Left ventricle myocardium inferior (tissue), 1 donor: ENCODE measurements around the gene ASB12. TPM values are rescaled to one million over a fixed set of nuclear protein-coding genes. Genes with fewer than 3 reads are reported as not detected.
A peak's percentile ranks its signal among the peaks of the same experiment; 100 is the strongest.

Source experiments
- DNase-seq: peaks from one replicate; pipeline ENCODE4 v3.0.0-alpha.2; 2020
- H3K27ac ChIP-seq: fragments of 200-600 bp; replicated peaks from 2 replicates; pipeline ENCODE4 v1.8.0; 2021
- H3K27me3 ChIP-seq: fragments of 200-600 bp; 2 replicates; pipeline ENCODE4 v1.8.0; 2021; ENCODE audit warnings: low read depth
- H3K36me3 ChIP-seq: fragments of 200-600 bp; 2 replicates; pipeline ENCODE4 v1.8.0; 2021
- H3K4me1 ChIP-seq: fragments of 200-600 bp; 2 replicates; pipeline ENCODE4 v1.8.0; 2021
- H3K4me3 ChIP-seq: fragments of 200-600 bp; 2 replicates; pipeline ENCODE4 v1.8.0; 2021; ENCODE audit warnings: mild to moderate bottlenecking, moderate library complexity
- H3K9me3 ChIP-seq: fragments of 200-600 bp; replicated peaks from 2 replicates; pipeline ENCODE4 v1.8.0; 2021
- intact Hi-C: fragments of 100-400 bp; cut with micrococcal nuclease; formaldehyde crosslinking; loops from one replicate; pipeline ENCODE4 v1.11.0; 2022
- total RNA-seq: library from RNA; stranded (reverse); fragmentation: NEBNext Ultra II Directional; extraction: Animal tissue kit (Norgen Biotek cat#: 25700); gene quantifications from one replicate; pipeline ENCODE4 v1.2.1, GENCODE V29; 2021
- TF ChIP-seq, protein P1 (sequence below): fragments of 200-600 bp; IDR thresholded peaks from 2 replicates; pipeline ENCODE4 v1.8.0; 2021; ENCODE audit warnings: antibody characterized with exemption, mild to moderate bottlenecking, borderline replicate concordance
- donor health status: DM: no; HTN: yes; CAD: no; lungs with severe emphysema.

ASB12 gene
- total RNA-seq, 1 donor from 2014 or later, result 4.3 TPM

DNA sequence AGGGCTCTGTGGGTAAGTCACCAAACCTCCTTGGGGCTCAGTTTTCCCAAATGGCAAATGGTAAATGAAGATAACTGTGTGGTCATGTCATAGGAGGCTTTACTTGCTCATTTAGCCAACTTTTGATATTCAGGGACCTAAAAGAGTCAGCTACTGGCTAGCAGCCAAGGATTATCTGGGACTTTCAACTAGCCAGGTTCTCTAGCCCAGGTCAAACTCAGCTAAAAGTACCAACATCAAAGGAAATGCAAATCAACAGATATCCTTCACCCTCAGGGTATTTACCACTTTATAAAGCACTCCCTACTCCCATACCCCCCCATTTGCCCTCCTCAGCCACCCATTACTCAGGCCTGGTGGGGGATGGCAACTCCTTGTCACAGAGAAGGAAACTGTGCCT lies 32.4 kb downstream of the ASB12 start:
- Histone ChIP-seq H3K27ac (no peak overlapping the region), H3K4me3 (no peak overlapping the region), H3K9me3 (no peaks in the 10 kb centered on the region), H3K4me1 (peaks cover 26% of the 10 kb centered on the region), H3K27me3 (no peaks in the 10 kb centered on the region), H3K36me3 (no peaks in the 10 kb centered on the region)
- intact Hi-C loops, result no loop called here
- no peak for DNase-seq
- TF ChIP-seq, protein P1, sequence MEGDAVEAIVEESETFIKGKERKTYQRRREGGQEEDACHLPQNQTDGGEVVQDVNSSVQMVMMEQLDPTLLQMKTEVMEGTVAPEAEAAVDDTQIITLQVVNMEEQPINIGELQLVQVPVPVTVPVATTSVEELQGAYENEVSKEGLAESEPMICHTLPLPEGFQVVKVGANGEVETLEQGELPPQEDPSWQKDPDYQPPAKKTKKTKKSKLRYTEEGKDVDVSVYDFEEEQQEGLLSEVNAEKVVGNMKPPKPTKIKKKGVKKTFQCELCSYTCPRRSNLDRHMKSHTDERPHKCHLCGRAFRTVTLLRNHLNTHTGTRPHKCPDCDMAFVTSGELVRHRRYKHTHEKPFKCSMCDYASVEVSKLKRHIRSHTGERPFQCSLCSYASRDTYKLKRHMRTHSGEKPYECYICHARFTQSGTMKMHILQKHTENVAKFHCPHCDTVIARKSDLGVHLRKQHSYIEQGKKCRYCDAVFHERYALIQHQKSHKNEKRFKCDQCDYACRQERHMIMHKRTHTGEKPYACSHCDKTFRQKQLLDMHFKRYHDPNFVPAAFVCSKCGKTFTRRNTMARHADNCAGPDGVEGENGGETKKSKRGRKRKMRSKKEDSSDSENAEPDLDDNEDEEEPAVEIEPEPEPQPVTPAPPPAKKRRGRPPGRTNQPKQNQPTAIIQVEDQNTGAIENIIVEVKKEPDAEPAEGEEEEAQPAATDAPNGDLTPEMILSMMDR, result no peak

DNA sequence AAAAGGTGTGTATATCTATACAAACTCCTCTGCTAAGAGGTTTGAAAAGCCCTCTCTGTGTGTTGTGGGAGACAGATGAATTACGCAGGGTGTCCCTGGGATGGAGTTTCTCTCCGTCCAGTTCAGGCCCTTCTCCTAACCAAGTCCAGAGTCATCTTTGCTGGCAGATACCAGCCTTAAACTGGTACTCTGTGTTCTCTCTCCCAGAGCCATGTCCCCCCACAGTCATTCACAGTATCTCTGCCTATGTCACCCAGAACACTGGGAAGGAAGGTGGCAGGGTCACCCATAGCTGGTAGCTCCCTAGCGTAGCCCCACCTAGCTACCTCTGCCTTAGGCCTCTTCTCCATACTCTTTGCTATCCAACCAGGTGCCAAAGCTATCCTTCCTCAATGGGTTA lies 33.8 kb downstream of the ASB12 start:
- H3K9me3 ChIP-seq, result no peaks in the 10 kb centered on the region
- intact Hi-C loops, result no loop called here
- DNase-seq, result no peak
- H3K27ac ChIP-seq, result no peak overlapping the region
- H3K36me3 ChIP-seq, result peaks cover 11% of the 10 kb centered on the region
- TF ChIP-seq, protein P1, result no peak
- peaks cover 20% of the 10 kb centered on the region for H3K4me1 ChIP-seq
- H3K4me3 ChIP-seq, result no peak overlapping the region
- no peaks in the 10 kb centered on the region for H3K27me3 ChIP-seq

DNA sequence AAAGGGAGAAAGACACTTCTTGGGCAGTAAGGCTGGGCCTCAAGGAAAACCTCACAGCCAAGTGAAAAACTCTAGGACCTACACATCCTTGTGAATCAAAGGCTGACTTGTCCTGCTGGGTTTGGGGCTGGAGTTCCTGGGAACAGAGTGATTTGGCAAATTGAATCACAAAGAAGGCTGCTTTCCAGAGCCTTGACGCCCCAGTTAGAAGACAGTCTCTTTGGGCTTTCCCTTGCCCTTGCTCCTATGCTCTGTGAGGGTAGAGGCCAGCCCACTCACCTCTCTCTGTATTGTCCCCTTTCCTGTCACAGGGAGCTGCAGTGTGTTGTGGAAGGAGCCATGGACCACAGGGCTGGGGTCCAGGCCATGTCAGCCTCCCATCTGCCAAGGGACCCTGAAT lies 34.5 kb downstream of the ASB12 start:
- DNase-seq, result no peak
- Histone ChIP-seq H3K4me3 (no peak overlapping the region), H3K27me3 (no peaks in the 10 kb centered on the region), H3K27ac (no peak overlapping the region), H3K36me3 (peaks cover 15% of the 10 kb centered on the region), H3K9me3 (no peaks in the 10 kb centered on the region), H3K4me1 (peaks cover 20% of the 10 kb centered on the region)
- intact Hi-C loops, result no loop called here
- TF ChIP-seq, protein P1, result no peak

DNA sequence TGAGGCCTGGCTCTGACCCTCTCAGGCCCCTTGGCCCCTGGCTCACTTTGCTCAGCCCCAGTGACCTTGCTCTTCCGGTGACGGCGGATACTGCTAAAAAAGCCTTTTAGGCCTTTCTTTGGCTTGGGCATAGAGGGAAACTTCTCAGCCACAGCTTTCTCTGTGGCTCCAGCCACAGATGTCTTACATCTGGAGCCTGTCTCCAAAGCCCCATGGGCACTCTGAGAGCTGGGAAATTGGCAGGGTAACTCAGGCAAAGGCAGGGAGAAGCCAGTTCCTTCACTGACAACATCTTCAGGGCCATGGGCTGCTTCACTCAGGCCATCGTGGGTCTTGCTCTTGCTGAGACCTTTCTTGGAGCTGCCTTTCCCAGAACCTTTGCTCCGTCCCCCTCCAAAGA lies 37.7 kb downstream of the ASB12 start:
- TF ChIP-seq, protein P1, result no peak
- Histone ChIP-seq H3K27ac (peak overlapping the region; percentile 44), H3K4me3 (no peak overlapping the region), H3K36me3 (peaks cover 18% of the 10 kb centered on the region), H3K9me3 (no peaks in the 10 kb centered on the region), H3K4me1 (peaks cover 14% of the 10 kb centered on the region), H3K27me3 (no peaks in the 10 kb centered on the region)
- intact Hi-C loops, result no loop called here
- peak; percentile 18 for DNase-seq

DNA sequence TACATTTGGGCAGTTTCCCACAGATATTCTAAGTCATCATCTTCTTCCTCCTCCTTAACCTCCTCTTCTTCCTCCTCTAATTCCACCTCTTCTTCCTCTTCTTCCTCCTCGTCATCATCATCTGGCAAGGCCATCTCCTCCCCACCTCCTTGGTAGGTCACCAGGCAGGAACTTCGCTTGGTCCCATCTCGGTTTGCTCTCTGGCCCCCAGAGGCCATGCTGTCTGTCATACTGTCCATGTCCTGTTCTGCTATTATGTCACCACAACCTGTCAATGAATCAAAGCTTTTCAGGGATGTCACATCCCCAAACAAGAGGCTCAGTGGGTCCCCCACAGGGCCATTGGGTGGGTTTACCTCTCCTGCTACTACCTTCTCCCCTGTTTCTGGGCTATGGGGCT lies 38.4 kb downstream of the ASB12 start:
- DNase-seq, result no peak
- no peaks in the 10 kb centered on the region for H3K27me3 ChIP-seq
- intact Hi-C loops, result no loop called here

More for the DNA sequence above, 38.4 kb downstream of the ASB12 start:
- Histone ChIP-seq H3K27ac (peak overlapping the region; percentile 44), H3K36me3 (peaks cover 18% of the 10 kb centered on the region), H3K4me3 (no peak overlapping the region), H3K9me3 (no peaks in the 10 kb centered on the region), H3K4me1 (peaks cover 15% of the 10 kb centered on the region)
- TF ChIP-seq, protein P1, result no peak
